ENCODE data around the gene ITPR3. TPM values are rescaled to one million over a fixed set of nuclear protein-coding genes. Genes with fewer than 3 reads are reported as not detected.

The ITPR3 gene
- total and polyA plus RNA-seq, 2 experiments from 2014 or later = 0.13 to 1.1 TPM

DNA sequence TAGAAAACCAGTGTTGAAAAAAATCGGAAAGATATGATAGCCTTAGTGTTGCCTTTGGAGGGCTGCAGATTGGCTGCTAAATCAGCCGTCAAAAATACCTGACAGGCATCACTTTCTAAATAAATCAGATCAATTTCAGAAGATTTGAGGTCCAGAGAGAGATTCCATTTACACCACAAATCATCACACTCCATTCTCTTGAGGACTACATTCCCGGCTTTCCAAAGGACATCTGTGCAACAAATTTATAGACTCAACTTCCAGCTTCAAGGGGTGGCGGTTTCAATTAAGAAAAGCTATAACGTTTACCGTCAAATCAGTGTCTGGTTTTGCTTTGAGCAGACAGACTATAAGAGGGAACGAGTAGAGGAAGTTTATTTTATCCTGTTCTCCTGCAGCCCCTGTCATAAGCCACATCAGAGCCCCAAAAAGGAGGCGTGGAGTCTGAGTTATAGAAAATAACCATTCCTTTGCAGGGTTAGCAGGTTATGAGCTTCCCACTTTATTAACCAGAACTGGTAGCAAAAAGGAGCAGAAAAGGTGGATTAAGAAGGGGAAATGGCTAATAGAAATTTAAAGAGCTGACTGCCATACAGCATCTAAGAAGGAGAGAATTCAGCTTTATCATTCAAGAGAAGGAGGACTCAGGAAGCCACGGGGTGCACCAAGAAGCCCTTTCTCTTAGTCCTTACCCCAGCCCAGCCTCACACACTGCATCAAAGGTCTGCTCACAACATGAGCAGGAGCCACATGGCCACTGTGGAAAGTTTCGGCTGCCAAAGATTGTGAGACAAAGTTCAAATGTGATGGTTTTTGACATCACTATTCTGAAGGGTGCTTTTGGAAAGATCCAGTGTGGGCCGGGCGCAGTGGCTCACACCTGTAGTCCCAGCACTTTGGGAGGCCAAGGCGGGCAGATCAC lies 103.2 kb downstream of the ITPR3 start:
- no peak for DNase-seq (ENCODE audit: low read depth in 1 of 2, low spot score in 1 of 2)
- H3K27ac ChIP-seq = no peak overlapping the region
- H3K27me3 ChIP-seq = no peaks in the 10 kb centered on the region
- no peaks in the 10 kb centered on the region for H3K9me3 ChIP-seq (ENCODE audit: low read depth)
- TF ChIP-seq, protein P1, sequence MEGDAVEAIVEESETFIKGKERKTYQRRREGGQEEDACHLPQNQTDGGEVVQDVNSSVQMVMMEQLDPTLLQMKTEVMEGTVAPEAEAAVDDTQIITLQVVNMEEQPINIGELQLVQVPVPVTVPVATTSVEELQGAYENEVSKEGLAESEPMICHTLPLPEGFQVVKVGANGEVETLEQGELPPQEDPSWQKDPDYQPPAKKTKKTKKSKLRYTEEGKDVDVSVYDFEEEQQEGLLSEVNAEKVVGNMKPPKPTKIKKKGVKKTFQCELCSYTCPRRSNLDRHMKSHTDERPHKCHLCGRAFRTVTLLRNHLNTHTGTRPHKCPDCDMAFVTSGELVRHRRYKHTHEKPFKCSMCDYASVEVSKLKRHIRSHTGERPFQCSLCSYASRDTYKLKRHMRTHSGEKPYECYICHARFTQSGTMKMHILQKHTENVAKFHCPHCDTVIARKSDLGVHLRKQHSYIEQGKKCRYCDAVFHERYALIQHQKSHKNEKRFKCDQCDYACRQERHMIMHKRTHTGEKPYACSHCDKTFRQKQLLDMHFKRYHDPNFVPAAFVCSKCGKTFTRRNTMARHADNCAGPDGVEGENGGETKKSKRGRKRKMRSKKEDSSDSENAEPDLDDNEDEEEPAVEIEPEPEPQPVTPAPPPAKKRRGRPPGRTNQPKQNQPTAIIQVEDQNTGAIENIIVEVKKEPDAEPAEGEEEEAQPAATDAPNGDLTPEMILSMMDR (IDR thresholded peaks at IDR 0.05; ENCODE audit: low read depth, low read length) = no peak
- peaks cover 18% of the 10 kb centered on the region for H3K4me1 ChIP-seq (ENCODE audit: low read depth)
- no peak overlapping the region for H3K4me3 ChIP-seq
- no peaks in the 10 kb centered on the region for H3K36me3 ChIP-seq

DNA sequence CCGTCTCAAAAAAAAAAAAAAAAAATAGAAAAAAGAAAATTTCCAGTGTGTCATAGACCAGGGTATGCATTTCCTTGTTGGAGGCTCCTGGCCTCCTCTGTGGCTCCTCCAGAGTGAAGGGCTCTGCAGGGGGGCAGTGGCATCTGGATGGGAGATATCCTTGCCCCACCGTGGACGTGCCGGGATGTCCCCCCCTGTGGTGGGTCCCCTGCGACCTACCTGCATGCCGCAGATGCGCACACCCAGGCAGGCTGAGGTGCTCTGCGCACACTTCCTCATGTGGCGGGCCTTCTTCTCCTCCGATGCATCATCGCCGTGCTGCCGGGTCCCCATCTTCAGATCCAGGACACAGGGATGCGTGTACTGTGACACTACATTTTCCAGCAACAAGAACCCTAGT lies 104.1 kb downstream of the ITPR3 start:
- Histone ChIP-seq H3K9me3 (ENCODE audit: low read depth) (no peaks in the 10 kb centered on the region), H3K36me3 (no peaks in the 10 kb centered on the region), H3K27ac (no peak overlapping the region), H3K4me3 (no peak overlapping the region), H3K27me3 (no peaks in the 10 kb centered on the region), H3K4me1 (ENCODE audit: low read depth) (peaks cover 21% of the 10 kb centered on the region)
- TF ChIP-seq, protein P1 (IDR thresholded peaks at IDR 0.05; ENCODE audit: low read depth, low read length) = no peak
- DNase-seq (ENCODE audit: low read depth in 1 of 2, low spot score in 1 of 2) = no peak

DNA sequence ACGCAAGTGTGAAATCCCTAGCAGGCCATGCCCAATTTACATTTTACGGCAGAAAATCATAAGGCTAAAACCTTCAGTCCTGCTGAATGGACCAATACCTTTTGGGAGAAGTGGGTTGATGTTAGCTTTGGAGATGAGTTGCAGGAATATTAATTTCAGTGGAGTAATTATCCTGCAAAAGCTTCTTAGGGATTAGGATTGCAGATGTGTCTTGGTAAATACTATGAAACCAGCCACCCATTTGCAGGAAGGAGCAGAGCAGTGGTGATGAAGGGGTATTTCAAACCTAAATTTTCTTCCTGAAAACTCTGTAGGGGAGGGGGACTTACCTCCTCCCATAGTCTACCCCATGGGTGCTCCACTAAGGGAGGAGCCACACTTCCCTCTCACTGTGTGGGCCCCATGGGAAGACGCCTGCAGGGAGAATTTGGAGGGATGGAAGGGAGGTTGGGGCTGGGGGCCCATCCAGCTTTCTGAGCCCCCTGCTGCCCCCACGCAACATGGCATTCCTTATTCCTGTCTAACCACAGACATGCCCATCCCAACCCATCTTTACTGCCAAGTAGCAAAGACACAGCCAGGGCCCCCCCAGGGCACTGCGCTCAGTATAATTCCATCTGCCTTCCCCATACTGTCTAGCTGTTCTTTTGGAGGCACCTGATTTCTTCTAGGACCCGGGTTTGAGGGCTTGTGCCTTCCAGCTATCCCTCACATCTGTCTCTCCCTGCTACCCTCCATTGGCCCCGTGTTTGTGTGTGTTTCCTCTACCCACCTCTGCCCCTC lies 105.0 kb downstream of the ITPR3 start:
- H3K4me1 ChIP-seq (ENCODE audit: low read depth) = peaks cover 25% of the 10 kb centered on the region
- H3K27me3 ChIP-seq = no peaks in the 10 kb centered on the region
- no peak overlapping the region for H3K27ac ChIP-seq
- H3K4me3 ChIP-seq = no peak overlapping the region
- H3K36me3 ChIP-seq = no peaks in the 10 kb centered on the region
- no peaks in the 10 kb centered on the region for H3K9me3 ChIP-seq (ENCODE audit: low read depth)
- DNase-seq (ENCODE audit: low read depth in 1 of 2, low spot score in 1 of 2) = no peak
- TF ChIP-seq, protein P1 (IDR thresholded peaks at IDR 0.05; ENCODE audit: low read depth, low read length) = no peak

DNA sequence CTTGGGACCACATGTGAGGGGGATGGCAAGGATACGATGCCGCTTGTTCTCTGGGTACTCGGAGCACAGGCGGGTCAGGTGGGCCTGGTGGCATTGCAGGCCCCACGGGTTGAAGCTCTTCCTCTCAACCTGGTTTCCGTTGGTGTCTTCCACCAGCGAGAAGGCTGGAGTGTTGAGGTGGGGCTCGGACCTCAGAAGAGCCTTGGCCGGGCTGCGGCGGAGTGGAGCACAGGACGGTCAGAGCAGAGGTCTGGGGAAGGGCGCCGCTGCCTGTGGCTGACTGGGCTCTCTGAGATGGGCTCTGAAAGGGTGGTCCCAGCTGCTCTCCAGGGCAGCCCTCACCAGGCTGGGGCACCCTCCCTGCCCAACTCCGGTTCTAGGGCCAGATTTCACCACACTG lies 105.6 kb downstream of the ITPR3 start:
- Histone ChIP-seq H3K9me3 (ENCODE audit: low read depth) (no peaks in the 10 kb centered on the region), H3K27me3 (no peaks in the 10 kb centered on the region), H3K4me3 (no peak overlapping the region), H3K36me3 (no peaks in the 10 kb centered on the region), H3K27ac (no peak overlapping the region), H3K4me1 (ENCODE audit: low read depth) (peaks cover 27% of the 10 kb centered on the region)
- no peak for DNase-seq (ENCODE audit: low read depth in 1 of 2, low spot score in 1 of 2)
- TF ChIP-seq, protein P1 (IDR thresholded peaks at IDR 0.05; ENCODE audit: low read depth, low read length) = no peak

DNA sequence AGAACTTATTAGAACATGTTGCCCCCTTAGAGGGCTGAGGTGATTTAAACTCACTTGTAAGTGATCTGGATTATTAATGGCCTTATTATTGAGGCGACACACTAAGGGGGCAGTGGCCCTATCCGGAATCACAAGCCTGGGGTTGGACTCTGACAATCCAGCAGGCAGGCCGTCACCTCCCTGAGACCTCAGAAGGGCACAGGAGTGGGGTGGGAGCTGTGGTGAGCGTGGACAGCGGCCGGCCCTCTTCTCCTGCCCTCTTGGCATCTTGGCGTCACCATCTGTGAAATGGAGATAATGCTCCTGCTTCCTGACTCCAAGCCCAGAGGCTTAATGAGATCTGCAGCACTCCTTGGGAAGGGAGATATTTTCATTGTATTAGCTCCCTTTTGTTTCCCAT lies 106.0 kb downstream of the ITPR3 start:
- H3K4me3 ChIP-seq = no peak overlapping the region
- H3K9me3 ChIP-seq (ENCODE audit: low read depth) = no peaks in the 10 kb centered on the region
- H3K27ac ChIP-seq = no peak overlapping the region
- no peaks in the 10 kb centered on the region for H3K27me3 ChIP-seq
- no peak for DNase-seq (ENCODE audit: low read depth in 1 of 2, low spot score in 1 of 2)
- H3K36me3 ChIP-seq = no peaks in the 10 kb centered on the region
- TF ChIP-seq, protein P1 (IDR thresholded peaks at IDR 0.05; ENCODE audit: low read depth, low read length) = no peak
- H3K4me1 ChIP-seq (ENCODE audit: low read depth) = peaks cover 25% of the 10 kb centered on the region

Measured in cardiac muscle cell (in vitro differentiated cells and primary cell).